Measurements from ENCODE around the gene AMMECR1. TPM values are rescaled to one million over a fixed set of nuclear protein-coding genes. Genes with fewer than 3 reads are reported as not detected.

Gene AMMECR1
- total RNA-seq, 4 donors from 2014 or later, result 7.4 to 10.0 (median 8.2) TPM

GRCh38 chrX:110145854-110146253 is 172.0 kb downstream of the AMMECR1 start:
- Histone ChIP-seq H3K9me3 (no peaks in the 10 kb centered on the region), H3K27ac (peak overlapping the region in 1 of 4 donors; percentile 12), H3K4me1 (no peaks in the 10 kb centered on the region), H3K4me3 (no peak overlapping the region), H3K27me3 (no peaks in the 10 kb centered on the region), H3K36me3 (no peaks in the 10 kb centered on the region)
- peak in 1 of 3 donors; percentile 53 for DNase-seq
- TF ChIP-seq CTCF (IDR thresholded peaks at IDR 0.05), result peak; percentile 9 to 56 (median 40)
- TF ChIP-seq POLR2A (IDR thresholded peaks at IDR 0.05), result no peak

- H3K4me3 ChIP-seq, result no peak overlapping the region
- H3K9me3 ChIP-seq, result no peaks in the 10 kb centered on the region
- H3K27ac ChIP-seq, result no peak overlapping the region
- no peak for DNase-seq
- no peaks in the 10 kb centered on the region for H3K4me1 ChIP-seq
- H3K36me3 ChIP-seq, result no peaks in the 10 kb centered on the region
- H3K27me3 ChIP-seq, result no peaks in the 10 kb centered on the region
- no peak for TF ChIP-seq POLR2A (IDR thresholded peaks at IDR 0.05)
- no peak for TF ChIP-seq CTCF (IDR thresholded peaks at IDR 0.05)
These were observed 172.6 kb downstream of the AMMECR1 start for GRCh38 chrX:110145311-110145710.

Small RNA genes lying within 50 kb of the gene (small RNA-seq; reads per million reads assigned to genes)
- gene GNG5P2, result 0 reads per million in 2 donors
- gene SNORD96B, result 0 to 0.06 reads per million in 2 donors

Other genes with a start within 250 kb of the AMMECR1 start
- not detected for gene RTL9, start 40.8 kb upstream of the AMMECR1 start, total RNA-seq